GM19397 (cell line): ENCODE results near the gene ATM.
A peak's percentile ranks its signal among the peaks of the same experiment; 100 is the strongest.

Experiments used
- ATAC-seq: cut with Tn5 transposase; IDR thresholded peaks from one replicate; pipeline ENCODE4 v1.9.1; 2021; ENCODE audit warnings: mild to moderate bottlenecking, moderate library complexity; ENCODE audit not compliant: unreplicated experiment

ATM gene, protein sequence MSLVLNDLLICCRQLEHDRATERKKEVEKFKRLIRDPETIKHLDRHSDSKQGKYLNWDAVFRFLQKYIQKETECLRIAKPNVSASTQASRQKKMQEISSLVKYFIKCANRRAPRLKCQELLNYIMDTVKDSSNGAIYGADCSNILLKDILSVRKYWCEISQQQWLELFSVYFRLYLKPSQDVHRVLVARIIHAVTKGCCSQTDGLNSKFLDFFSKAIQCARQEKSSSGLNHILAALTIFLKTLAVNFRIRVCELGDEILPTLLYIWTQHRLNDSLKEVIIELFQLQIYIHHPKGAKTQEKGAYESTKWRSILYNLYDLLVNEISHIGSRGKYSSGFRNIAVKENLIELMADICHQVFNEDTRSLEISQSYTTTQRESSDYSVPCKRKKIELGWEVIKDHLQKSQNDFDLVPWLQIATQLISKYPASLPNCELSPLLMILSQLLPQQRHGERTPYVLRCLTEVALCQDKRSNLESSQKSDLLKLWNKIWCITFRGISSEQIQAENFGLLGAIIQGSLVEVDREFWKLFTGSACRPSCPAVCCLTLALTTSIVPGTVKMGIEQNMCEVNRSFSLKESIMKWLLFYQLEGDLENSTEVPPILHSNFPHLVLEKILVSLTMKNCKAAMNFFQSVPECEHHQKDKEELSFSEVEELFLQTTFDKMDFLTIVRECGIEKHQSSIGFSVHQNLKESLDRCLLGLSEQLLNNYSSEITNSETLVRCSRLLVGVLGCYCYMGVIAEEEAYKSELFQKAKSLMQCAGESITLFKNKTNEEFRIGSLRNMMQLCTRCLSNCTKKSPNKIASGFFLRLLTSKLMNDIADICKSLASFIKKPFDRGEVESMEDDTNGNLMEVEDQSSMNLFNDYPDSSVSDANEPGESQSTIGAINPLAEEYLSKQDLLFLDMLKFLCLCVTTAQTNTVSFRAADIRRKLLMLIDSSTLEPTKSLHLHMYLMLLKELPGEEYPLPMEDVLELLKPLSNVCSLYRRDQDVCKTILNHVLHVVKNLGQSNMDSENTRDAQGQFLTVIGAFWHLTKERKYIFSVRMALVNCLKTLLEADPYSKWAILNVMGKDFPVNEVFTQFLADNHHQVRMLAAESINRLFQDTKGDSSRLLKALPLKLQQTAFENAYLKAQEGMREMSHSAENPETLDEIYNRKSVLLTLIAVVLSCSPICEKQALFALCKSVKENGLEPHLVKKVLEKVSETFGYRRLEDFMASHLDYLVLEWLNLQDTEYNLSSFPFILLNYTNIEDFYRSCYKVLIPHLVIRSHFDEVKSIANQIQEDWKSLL (N-terminal part only)

DNA sequence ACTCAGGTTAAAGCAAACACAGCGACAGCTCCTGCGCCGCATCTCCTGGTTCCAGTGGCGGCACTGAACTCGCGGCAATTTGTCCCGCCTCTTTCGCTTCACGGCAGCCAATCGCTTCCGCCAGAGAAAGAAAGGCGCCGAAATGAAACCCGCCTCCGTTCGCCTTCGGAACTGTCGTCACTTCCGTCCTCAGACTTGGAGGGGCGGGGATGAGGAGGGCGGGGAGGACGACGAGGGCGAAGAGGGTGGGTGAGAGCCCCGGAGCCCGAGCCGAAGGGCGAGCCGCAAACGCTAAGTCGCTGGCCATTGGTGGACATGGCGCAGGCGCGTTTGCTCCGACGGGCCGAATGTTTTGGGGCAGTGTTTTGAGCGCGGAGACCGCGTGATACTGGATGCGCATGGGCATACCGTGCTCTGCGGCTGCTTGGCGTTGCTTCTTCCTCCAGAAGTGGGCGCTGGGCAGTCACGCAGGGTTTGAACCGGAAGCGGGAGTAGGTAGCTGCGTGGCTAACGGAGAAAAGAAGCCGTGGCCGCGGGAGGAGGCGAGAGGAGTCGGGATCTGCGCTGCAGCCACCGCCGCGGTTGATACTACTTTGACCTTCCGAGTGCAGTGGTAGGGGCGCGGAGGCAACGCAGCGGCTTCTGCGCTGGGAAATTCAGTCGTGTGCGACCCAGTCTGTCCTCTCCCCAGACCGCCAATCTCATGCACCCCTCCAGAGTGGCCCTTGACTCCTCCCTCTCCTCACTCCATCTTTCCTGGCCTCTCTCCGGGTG, at the start of gene ATM, which contains the start of gene NPAT:
TSS of gene ATM (plus strand) at position 494 of the 774 bp plus-strand sequence. CDS start 4,558 bp downstream, outside the sequence.
TSS of gene NPAT (minus strand) at position 65 of the 774 bp plus-strand sequence. CDS start 102 bp downstream, outside the sequence.
- ATAC-seq: peak; percentile 84

DNA sequence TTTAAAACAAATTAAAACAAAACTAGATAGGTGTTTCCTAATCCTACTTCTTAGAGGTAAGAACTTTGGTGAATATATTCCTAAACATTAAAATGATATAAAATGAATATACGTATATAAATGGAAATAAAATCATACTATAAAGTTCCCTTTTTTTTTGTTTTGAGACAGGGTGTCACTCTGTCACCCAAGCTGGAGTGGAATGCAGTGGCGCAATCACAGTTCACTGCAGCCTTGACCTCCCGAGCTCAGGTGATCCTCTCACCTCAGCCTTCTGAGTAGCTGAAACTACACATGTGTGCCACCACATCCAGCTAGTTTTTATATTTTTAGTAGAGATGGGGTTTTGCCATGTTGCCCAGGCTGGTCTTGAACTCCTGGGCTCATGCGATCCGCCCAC, 45.3 kb upstream of the ATM start:
- ATAC-seq: no peak

DNA sequence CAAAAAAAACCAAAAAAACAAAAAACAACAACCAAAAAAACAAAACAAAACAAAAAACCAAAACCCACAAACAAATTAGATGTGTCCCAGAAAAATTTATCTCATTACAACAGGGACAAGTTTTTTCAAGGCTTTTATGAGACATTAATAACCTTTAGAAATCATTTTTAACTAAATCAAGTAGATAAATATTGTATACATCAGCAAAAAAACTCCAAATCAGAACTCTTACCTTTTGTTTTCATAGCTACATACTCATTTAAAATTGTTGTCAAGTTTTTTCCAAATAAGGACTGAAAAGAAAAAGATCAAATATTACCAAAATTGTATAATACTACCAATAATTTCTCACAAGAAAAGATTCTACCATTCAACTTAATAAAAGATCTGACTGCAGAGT, 29.1 kb upstream of the ATM start:
- no peak for ATAC-seq

DNA sequence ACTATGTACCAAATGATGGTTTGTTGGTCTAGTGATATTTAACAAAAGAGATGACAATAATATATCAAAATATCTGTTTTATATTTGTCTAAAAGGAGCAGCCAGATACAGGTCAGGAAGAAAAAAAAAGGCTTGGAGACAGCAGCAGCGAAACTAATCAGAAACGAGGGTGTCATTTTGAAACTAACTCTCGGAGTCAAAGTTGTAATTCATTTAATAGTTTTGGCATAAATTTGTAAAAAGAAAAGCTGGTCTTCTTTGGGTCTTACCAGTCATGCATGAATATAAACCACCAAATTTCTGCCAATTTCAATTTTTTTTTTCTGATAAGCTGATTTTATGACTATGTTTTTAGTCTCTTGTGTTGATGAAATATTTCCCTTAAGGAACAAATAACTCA, 26.0 kb upstream of the ATM start:
- no peak for ATAC-seq

DNA sequence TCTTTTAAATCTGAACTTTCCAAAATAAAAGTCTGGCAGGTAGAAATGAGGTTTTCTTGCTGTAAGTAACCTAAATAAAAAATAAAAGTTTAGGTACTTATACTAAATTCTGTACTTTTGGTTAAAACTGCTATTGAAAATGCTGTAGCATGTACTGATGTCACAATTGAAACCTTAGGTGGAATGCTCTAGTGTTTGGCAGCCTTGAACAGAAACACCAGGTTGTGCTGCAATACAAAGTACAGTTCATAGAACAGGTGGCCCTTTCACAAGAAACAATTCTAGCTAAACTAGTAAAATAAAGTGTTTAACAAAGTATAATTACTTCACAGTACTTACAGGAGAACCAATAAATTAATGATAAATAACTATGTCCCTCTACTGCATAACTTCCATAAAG, 25.5 kb upstream of the ATM start:
- no peak for ATAC-seq

DNA sequence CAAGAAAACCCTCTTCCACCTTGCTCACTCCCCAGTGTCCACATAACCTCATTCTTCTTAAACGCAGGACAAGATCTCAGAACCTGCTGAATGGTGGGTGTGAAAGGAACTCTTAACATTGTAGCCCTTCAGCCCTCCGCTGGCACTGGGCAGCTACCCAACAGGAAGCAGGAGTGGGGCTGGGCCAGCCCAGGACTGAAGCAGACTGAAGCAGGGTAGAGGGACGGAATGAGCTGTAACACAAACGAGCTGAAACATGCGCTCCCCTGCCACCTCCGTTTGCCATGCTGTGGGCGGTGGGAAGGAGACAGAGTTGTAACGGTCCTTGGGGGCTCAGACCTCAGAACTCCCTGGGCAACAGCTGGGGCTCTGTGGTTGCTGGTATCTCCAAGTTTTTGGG, 24.0 kb upstream of the ATM start:
- no peak for ATAC-seq

DNA sequence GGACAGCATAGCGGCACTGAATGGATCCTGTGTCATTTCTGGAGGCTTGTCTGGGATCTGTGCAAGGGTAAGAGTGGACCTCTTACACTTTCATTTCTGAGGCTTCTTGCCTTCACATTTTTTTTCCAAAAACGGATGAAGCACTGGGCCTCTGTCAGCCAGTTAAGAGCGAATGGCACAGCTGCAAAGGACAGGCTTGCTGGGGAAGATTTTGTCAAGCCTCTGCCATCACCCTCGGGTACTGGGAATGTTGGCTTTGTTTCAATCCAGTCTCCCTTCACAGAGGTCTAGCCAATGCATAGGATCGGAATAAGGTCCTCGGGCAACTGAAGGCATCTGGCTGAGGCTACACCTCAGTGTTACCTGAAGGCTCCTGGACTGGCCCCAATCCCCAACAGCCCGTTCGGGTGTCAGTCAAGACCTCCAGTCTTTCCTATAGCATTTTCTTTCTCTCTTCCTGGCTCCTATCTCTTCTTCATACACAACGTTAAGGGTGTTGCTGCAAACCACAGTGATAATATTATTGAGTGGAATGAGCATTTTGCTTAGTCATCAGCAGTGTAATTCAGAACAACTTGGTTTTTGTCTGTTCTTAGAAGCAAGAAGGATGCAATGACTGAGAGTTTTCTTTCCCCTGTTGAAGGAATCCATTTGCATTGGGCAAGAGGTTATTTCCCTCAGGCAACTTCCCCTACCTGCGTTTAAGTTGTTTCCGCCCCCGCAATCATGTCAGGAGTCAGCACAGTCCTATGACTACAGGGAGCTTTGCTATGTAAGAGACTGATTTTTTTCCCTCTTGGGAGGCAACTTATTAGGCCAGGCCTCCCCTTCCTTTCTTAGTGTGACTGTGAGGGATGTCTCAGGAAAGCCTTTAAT, 23.2 kb upstream of the ATM start:
- peak; percentile 74 for ATAC-seq

DNA sequence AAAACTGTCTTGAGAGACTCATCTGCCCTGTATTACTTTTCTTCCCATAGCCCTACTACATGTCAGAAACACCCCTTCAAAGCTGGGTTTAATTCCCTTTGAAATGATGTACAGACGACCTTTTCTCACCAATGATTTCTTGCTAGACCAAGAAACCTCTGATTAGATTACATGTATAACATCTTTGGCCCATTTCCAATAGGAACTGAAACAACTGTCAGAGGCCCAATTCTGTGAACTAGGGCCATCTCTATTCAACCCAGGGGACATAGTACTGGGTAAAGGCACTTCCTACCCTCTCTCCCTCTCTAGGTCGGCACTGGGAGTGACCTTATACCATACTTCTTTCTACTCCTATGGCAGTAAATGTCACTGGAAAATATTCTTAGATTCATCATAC, 19.8 kb upstream of the ATM start:
- no peak for ATAC-seq

DNA sequence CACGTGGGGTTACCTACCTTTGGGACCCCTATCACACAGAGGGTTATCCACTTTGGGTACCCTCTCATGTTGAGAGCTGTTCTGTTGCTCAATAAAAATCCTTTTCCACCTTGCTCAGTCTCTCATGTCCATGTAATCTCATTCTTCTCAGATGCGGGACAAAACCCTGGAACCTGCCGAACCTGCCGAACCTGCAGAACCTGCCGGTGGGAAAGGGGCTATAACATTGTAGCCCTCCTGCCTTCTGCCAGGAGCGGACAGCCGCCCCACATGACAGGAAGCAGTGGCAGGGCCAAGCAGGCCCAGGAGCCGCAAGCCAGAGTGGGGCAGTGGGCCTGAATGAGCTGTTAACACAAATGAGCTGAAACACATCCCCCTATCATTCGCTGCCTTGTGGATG, 18.5 kb upstream of the ATM start:
- no peak for ATAC-seq

DNA sequence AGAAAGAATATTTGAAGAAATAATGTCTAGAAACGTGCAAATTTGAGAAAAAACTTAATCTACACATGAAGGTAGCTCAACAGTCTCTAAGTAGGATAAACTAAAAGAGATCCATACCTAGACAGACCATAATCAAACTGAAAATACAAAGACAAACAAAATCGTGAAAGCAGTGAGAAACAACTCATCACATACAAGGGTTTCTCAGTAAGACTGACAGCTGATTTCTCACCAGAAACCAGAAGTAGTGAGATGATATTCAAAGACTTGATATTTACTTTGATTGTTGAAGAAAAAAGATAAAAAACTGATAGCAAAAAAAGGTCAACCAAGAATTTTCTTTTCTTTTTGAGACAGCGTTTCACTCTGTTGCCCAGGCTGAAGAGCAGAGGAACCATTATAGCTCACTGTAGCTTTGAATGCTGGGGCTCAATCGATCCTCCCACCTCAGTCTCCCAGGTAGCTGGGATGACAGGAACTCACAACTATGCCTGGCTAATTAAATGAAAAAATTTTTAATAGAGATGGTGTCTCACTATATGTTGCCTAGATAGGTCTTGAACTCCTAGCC, 17.9 kb upstream of the ATM start:
- ATAC-seq: no peak

DNA sequence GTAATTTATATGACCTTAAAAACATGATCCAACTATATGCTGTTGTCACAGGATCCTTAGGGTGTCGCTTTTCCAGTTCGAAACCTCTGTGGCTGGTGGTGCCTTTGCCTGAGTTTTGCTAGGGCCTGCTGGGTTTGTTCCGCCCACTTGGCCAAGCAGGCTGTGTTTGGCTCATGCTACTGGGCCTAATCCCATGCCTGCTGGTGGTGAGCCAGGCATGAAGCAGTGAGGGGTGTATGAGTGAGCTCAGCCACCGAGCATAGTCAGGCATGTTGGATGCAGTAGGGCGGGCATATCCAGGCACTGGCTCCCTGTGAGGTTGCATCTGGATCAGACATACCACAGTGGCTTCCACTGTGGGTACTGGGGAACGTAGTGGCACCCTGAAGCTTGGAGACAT, 16.7 kb upstream of the ATM start:
- ATAC-seq: no peak

DNA sequence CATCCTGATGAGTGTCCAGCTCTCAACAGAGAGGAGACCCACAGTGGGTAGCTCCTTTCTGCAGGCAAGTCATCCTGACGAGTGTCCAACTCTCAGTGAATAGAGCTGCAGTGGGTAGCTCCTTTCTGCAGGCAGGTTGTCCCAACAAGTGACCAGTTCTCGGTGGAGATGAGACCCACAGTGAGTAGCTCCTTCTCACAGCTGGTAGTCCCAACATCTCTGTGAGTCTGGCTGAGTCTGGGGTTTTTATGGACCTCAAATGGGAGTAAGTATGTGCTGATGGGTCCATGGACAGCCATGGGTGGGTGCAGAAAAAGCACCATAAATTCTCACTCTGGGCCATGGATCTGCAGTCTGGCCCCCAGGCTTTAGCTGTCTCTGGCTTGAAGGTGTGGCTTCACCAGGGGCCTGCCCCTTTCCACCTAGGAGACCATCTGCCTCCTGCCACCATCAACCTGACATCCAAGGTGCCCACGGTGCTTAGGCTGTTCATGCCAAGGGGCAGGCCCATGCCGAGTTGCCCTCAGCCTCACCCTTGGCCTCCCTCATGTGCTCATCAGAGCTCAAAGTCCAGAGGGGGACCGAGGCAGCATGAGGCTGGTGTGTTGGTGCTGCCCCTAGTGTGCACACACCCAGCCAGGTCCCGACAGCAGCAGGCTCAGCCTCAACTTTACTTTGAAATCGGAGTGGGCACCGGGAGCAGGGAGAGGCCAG, 15.7 kb upstream of the ATM start:
- ATAC-seq: no peak

DNA sequence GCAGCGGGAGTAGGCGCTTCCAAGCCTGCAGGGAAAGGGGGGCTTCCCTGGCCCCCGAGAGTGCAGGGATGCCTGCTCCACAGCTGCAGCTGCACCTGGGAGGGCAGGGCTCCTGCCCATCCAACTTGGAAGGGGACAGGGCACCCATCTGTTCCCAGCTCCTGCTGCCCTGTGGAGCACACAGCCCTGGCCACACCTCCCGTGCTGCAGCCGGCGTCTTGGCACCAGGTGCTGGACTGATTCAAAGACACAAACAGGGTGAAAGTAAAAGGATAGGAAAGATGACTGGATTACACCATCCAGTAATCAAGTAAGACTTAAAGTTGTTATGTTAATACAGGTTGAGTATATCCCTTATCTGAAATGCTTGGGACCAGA, 15.2 kb upstream of the ATM start:
- no peak for ATAC-seq

DNA sequence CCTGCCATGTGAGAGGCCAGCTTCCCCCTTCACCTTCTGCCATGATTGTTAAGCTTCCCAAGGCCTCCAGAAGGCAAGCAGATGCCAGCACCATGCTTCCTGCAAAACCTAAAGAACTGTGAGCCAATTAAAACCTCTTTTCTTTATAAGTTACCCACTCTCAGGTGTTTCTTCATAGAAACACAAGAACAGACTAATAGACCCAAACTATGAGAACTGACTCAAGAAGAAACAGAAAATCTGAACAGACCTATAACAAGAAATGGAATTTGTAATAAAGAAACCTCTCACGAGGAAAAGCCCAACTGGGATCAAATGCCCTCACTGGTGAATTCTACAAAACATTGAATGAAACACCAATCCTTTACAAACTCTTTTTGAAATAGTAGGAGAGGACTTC, 12.4 kb upstream of the ATM start:
- no peak for ATAC-seq

DNA sequence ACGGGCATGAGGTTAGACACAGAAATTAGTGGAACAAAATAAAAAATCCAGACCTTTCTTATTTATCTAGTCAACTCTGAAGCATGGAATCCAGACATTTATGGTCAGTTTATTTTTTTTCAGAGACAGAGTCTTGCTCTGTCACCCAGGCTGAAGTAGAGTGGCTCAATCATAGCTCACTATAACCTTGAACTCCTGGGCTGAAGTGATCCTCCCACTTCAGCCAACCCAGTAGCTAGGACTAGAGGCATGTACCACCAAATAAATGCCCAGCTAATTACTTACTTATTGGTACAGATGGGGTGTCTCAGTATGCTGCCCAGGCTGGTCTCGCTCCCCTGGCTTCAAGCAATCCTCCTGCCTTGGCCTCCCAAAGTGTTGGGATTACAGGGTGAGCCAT, 9.1 kb upstream of the ATM start:
- no peak for ATAC-seq

DNA sequence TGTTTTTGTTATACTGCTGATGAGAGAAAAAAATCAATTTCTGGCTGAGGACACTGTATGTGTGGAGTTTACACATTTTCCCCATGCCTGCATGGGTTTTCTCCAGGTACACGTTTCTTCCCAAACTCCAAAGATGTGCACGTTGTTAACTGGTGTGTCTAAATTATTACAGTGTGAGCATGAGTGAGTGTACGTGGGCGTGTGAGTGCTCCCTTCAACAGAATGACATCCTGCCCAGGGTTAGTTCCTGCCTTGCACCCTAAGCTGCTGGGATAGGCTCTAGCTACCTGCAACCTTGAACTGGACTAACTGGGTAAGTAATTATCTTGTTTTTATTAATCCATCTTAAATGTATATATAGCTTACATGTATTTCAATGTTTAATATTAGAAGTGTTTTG, 5.9 kb upstream of the ATM start:
- ATAC-seq: no peak

DNA sequence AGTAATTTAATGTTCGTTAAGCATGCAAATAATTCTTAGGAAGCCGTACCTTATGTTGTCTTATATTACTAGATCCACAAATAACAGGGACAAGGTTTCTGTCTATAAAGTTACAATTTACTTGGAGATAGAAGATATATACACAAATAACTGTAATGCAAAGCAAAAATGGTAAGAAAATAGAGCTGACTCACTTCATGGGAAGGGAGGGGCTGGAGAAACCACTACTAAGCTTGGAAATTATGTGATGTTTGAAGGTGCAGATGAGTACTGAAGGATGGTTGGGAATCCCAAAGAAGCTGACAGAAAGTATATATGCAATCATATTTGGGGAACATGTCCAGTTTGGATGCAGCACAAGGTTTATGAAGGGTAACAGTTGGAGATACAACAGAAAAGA, 4.4 kb upstream of the ATM start:
- ATAC-seq: no peak
